ENCODE results near the gene ADH7. TPM values are rescaled to one million over a fixed set of nuclear protein-coding genes. Genes with fewer than 3 reads are reported as not detected.

The ADH7 gene
- total RNA-seq, 1 experiment from 2014 or later, result not detected

GRCh38 chr4:99390055-99390454, 45.1 kb downstream of the ADH7 start:
- H3K27me3 Mint-ChIP-seq (ENCODE audit: insufficient read depth, unreplicated experiment), result no peaks in the 10 kb centered on the region
- no peak for DNase-seq
- ChIA-PET POLR2A (no interaction called here), CTCF (no interaction called here)
- Histone ChIP-seq H3K9me3 (no peaks in the 10 kb centered on the region; the same call in none of the 2 replicates), H3K4me1 (no peaks in the 10 kb centered on the region), H3K36me3 (ENCODE audit: control insufficient read depth, insufficient read depth, low read length) (no peaks in the 10 kb centered on the region), H3K4me3 (ENCODE audit: low read depth, low read length) (no peak overlapping the region), H3K27me3 (replicated peaks; ENCODE audit: control insufficient read depth, insufficient read depth, low read length) (no peaks in the 10 kb centered on the region; the same call in 1 of the 2 replicates)
- H3K27ac Mint-ChIP-seq (ENCODE audit: unreplicated experiment), result no peak overlapping the region
- intact Hi-C loops (cut with micrococcal nuclease; ENCODE audit: unreplicated experiment), result no loop called here
- TF ChIP-seq, protein P1, sequence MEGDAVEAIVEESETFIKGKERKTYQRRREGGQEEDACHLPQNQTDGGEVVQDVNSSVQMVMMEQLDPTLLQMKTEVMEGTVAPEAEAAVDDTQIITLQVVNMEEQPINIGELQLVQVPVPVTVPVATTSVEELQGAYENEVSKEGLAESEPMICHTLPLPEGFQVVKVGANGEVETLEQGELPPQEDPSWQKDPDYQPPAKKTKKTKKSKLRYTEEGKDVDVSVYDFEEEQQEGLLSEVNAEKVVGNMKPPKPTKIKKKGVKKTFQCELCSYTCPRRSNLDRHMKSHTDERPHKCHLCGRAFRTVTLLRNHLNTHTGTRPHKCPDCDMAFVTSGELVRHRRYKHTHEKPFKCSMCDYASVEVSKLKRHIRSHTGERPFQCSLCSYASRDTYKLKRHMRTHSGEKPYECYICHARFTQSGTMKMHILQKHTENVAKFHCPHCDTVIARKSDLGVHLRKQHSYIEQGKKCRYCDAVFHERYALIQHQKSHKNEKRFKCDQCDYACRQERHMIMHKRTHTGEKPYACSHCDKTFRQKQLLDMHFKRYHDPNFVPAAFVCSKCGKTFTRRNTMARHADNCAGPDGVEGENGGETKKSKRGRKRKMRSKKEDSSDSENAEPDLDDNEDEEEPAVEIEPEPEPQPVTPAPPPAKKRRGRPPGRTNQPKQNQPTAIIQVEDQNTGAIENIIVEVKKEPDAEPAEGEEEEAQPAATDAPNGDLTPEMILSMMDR (IDR thresholded peaks at IDR 0.05; ENCODE audit: insufficient read depth in 1 of 2, low read depth in 1 of 2, low read length in 1 of 2, severe bottlenecking in 1 of 2, unreplicated experiment in 1 of 2), result no peak
- no peaks in the 10 kb centered on the region for H3K4me1 Mint-ChIP-seq (ENCODE audit: low read depth, unreplicated experiment)
- peaks cover 13% of the 10 kb centered on the region for H3K9me3 Mint-ChIP-seq (ENCODE audit: unreplicated experiment)
- no TSS peak for BruUV-seq (replicated peaks)
- H3K36me3 Mint-ChIP-seq (ENCODE audit: insufficient read depth, unreplicated experiment), result no peaks in the 10 kb centered on the region
- H3K4me3 Mint-ChIP-seq (ENCODE audit: unreplicated experiment), result no peak overlapping the region

DNA sequence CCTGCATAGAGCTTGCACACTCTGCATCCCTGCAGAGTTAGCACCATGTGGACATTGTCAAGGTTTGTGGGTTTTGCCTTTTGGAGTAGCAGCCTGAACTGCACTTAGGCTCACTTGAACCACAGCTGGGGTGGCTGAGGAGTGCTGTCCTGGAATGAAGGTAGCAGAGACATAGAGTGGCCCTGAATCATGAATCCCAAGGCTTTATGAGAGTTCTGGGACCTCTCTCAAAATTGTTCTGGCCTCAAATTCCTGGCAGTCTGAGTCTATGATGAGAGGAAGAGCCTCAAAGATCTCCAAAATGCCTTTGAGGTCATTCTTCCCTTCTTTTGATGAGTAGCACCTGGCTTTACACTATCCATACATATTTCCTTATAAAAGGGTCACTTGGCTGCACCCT, 45.5 kb downstream of the ADH7 start:
- Mint-ChIP-seq H3K9me3 (ENCODE audit: unreplicated experiment) (peaks cover 13% of the 10 kb centered on the region), H3K4me1 (ENCODE audit: low read depth, unreplicated experiment) (no peaks in the 10 kb centered on the region), H3K27me3 (ENCODE audit: insufficient read depth, unreplicated experiment) (no peaks in the 10 kb centered on the region), H3K27ac (ENCODE audit: unreplicated experiment) (no peak overlapping the region), H3K36me3 (ENCODE audit: insufficient read depth, unreplicated experiment) (no peaks in the 10 kb centered on the region), H3K4me3 (ENCODE audit: unreplicated experiment) (no peak overlapping the region)
- Histone ChIP-seq H3K4me1 (no peaks in the 10 kb centered on the region), H3K27me3 (replicated peaks; ENCODE audit: control insufficient read depth, insufficient read depth, low read length) (no peaks in the 10 kb centered on the region; the same call in 1 of the 2 replicates), H3K9me3 (no peaks in the 10 kb centered on the region; the same call in none of the 2 replicates), H3K4me3 (ENCODE audit: low read depth, low read length) (no peak overlapping the region), H3K36me3 (ENCODE audit: control insufficient read depth, insufficient read depth, low read length) (no peaks in the 10 kb centered on the region)
- intact Hi-C loops (cut with micrococcal nuclease; ENCODE audit: unreplicated experiment), result no loop called here
- no peak for DNase-seq
- ChIA-PET POLR2A (no interaction called here), CTCF (no interaction called here)
- BruUV-seq (replicated peaks), result no TSS peak
- TF ChIP-seq, protein P1 (IDR thresholded peaks at IDR 0.05; ENCODE audit: insufficient read depth in 1 of 2, low read depth in 1 of 2, low read length in 1 of 2, severe bottlenecking in 1 of 2, unreplicated experiment in 1 of 2), result no peak

GRCh38 chr4:99383833-99384392, 51.2 kb downstream of the ADH7 start:
- Histone ChIP-seq H3K9me3 (no peaks in the 10 kb centered on the region; the same call in 1 of the 2 replicates), H3K36me3 (ENCODE audit: control insufficient read depth, insufficient read depth, low read length) (no peaks in the 10 kb centered on the region), H3K4me1 (peaks cover 10% of the 10 kb centered on the region; the same call in 1 of the 2 replicates), H3K4me3 (ENCODE audit: low read depth, low read length) (no peak overlapping the region), H3K27me3 (replicated peaks; ENCODE audit: control insufficient read depth, insufficient read depth, low read length) (no peaks in the 10 kb centered on the region; the same call in 1 of the 2 replicates)
- no peak for DNase-seq
- BruUV-seq (replicated peaks), result no TSS peak
- H3K4me3 Mint-ChIP-seq (ENCODE audit: unreplicated experiment), result no peak overlapping the region
- peaks cover 7% of the 10 kb centered on the region for H3K4me1 Mint-ChIP-seq (ENCODE audit: low read depth, unreplicated experiment)
- H3K9me3 Mint-ChIP-seq (ENCODE audit: unreplicated experiment), result peaks cover 9% of the 10 kb centered on the region
- no peaks in the 10 kb centered on the region for H3K27me3 Mint-ChIP-seq (ENCODE audit: insufficient read depth, unreplicated experiment)
- H3K36me3 Mint-ChIP-seq (ENCODE audit: insufficient read depth, unreplicated experiment), result no peaks in the 10 kb centered on the region
- intact Hi-C loops (cut with micrococcal nuclease; ENCODE audit: unreplicated experiment), result no loop called here
- ChIA-PET POLR2A (no interaction called here), CTCF (no interaction called here)
- TF ChIP-seq, protein P1 (IDR thresholded peaks at IDR 0.05; ENCODE audit: insufficient read depth in 1 of 2, low read depth in 1 of 2, low read length in 1 of 2, severe bottlenecking in 1 of 2, unreplicated experiment in 1 of 2), result no peak
- no peak overlapping the region for H3K27ac Mint-ChIP-seq (ENCODE audit: unreplicated experiment)

Measured in Caco-2 (cell line).